GM12864 (cell line): Measurements from ENCODE around the gene SH2B3.

Experiments used
- DNase-seq: peaks from one replicate; pipeline ENCODE4 v3.0.0-alpha.2; 2011; ENCODE audit warnings: low read depth
- H3K4me3 ChIP-seq: 2 replicates; pipeline ENCODE4 v1.5.1; 2011; ENCODE audit warnings: mild to moderate bottlenecking, low read depth, low read length, control low read depth
- TF ChIP-seq, protein P1 (sequence below): IDR thresholded peaks from 2 replicates; pipeline ENCODE4 v1.5.1; 2011; ENCODE audit warnings: low read depth, mild to moderate bottlenecking, moderate library complexity, low read length, control low read depth, inconsistent platforms; ENCODE audit errors: missing control alignments

Gene SH2B3

GRCh38 chr12:111417290-111417689, 11.6 kb downstream of the SH2B3 start:
- DNase-seq, result no peak
- TF ChIP-seq, protein P1, sequence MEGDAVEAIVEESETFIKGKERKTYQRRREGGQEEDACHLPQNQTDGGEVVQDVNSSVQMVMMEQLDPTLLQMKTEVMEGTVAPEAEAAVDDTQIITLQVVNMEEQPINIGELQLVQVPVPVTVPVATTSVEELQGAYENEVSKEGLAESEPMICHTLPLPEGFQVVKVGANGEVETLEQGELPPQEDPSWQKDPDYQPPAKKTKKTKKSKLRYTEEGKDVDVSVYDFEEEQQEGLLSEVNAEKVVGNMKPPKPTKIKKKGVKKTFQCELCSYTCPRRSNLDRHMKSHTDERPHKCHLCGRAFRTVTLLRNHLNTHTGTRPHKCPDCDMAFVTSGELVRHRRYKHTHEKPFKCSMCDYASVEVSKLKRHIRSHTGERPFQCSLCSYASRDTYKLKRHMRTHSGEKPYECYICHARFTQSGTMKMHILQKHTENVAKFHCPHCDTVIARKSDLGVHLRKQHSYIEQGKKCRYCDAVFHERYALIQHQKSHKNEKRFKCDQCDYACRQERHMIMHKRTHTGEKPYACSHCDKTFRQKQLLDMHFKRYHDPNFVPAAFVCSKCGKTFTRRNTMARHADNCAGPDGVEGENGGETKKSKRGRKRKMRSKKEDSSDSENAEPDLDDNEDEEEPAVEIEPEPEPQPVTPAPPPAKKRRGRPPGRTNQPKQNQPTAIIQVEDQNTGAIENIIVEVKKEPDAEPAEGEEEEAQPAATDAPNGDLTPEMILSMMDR, result no peak
- H3K4me3 ChIP-seq, result no peak overlapping the region

- H3K4me3 ChIP-seq, result no peak overlapping the region
- TF ChIP-seq, protein P1, result no peak
- no peak for DNase-seq
These were observed 12.3 kb downstream of the SH2B3 start for GRCh38 chr12:111417784-111418593.

DNA sequence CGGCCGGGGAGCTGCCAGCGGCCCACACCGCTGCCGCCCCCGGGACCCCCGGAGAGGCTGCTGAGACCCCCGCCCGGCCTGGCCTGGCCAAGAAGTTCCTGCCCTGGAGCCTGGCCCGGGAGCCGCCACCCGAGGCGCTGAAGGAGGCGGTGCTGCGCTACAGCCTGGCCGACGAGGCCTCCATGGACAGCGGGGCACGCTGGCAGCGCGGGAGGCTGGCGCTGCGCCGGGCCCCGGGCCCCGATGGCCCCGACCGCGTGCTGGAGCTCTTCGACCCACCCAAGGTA, 12.8 kb downstream of the SH2B3 start:
- TF ChIP-seq, protein P1, result no peak
- no peak for DNase-seq
- no peak overlapping the region for H3K4me3 ChIP-seq

- DNase-seq, result no peak
- TF ChIP-seq, protein P1, result no peak
- H3K4me3 ChIP-seq, result no peak overlapping the region
These were observed 14.1 kb downstream of the SH2B3 start for GRCh38 chr12:111419784-111420183.

- TF ChIP-seq, protein P1, result no peak
- no peak overlapping the region for H3K4me3 ChIP-seq
- no peak for DNase-seq
These were observed 14.8 kb downstream of the SH2B3 start for GRCh38 chr12:111420494-111420893.

- no peak for DNase-seq
- no peak overlapping the region for H3K4me3 ChIP-seq
- TF ChIP-seq, protein P1, result no peak
These were observed 18.6 kb downstream of the SH2B3 start for GRCh38 chr12:111424189-111424792.
